PC-9 (cell line): ENCODE measurements around the gene IFNA4. TPM values are rescaled to one million over a fixed set of nuclear protein-coding genes. Genes with fewer than 3 reads are reported as not detected.
"Not testable (repeated sequence)": the region's sequence is repeated elsewhere in the genome, so short reads cannot be mapped to it uniquely, and the experiment has no call there.

Experiments
- BruUV-seq: library from RNA; stranded (reverse); fragments of 400-500 nt; replicated peaks from 2 replicates; lab custom pipeline; 2021; lab: Mats Ljungman, UMichigan
- CTCF ChIA-PET: fragments of 300-600 bp; sonication (Branson Sonifier 250); formaldehyde crosslinking; loops from one replicate; lab custom pipeline; 2022; ENCODE audit warnings: antibody characterized with exemption; lab: Charles Lee
- POLR2A ChIA-PET: fragments of 300-600 bp; sonication (Branson Sonifier 250); formaldehyde crosslinking; loops from one replicate; lab custom pipeline; 2022; ENCODE audit warnings: antibody characterized with exemption; ENCODE audit not compliant: unreplicated experiment; lab: Charles Lee
- DNase-seq, 2 experiments: peaks; one replicate each; pipeline versions ENCODE4 v3.0.0 to v3.0.0-alpha.2; 2015 to 2022; ENCODE audit warnings: mixed read lengths in 1 of 2
- H2AFZ ChIP-seq: fragments of 200-600 bp; sonication (generic); 2 replicates; pipeline ENCODE4 v1.8.1; 2017; ENCODE audit warnings: antibody characterized with exemption
- H3F3A ChIP-seq: fragments of 200-600 bp; sonication (generic); 2 replicates; pipeline ENCODE4 v1.8.1; 2017; ENCODE audit warnings: antibody characterized with exemption, mild to moderate bottlenecking, low read depth; ENCODE audit not compliant: insufficient read depth
- H3K27ac ChIP-seq: fragments of 200-600 bp; sonication (generic); 2 replicates; pipeline ENCODE4 v1.6.1; 2016; ENCODE audit warnings: mixed run types
- H3K27me3 ChIP-seq: fragments of 200-600 bp; sonication (generic); 2 replicates; pipeline ENCODE4 v1.6.1; 2016; ENCODE audit warnings: low read depth, mixed run types; ENCODE audit not compliant: insufficient read depth
- H3K36me3 ChIP-seq: fragments of 200-600 bp; sonication (generic); 2 replicates; pipeline ENCODE4 v1.6.1; 2016; ENCODE audit warnings: low read depth, mixed run types
- H3K4me1 ChIP-seq: fragments of 200-600 bp; sonication (generic); replicated peaks from 2 replicates; pipeline ENCODE4 v1.6.1; 2016; ENCODE audit warnings: mixed run types; ENCODE audit not compliant: insufficient read depth
- H3K4me2 ChIP-seq: fragments of 200-600 bp; sonication (generic); 2 replicates; pipeline ENCODE4 v1.6.1; 2017; ENCODE audit warnings: mixed run types
- H3K4me3 ChIP-seq: fragments of 200-600 bp; sonication (generic); 2 replicates; pipeline ENCODE4 v1.6.1; 2016; ENCODE audit warnings: mixed run types
- H3K79me2 ChIP-seq: fragments of 200-600 bp; sonication (generic); 2 replicates; pipeline ENCODE4 v1.6.1; 2017; ENCODE audit warnings: low read depth, mixed run types
- H3K9me2 ChIP-seq: fragments of 200-600 bp; sonication (generic); 2 replicates; pipeline ENCODE4 v1.8.1; 2017; ENCODE audit warnings: mild to moderate bottlenecking; ENCODE audit not compliant: insufficient read depth
- H3K9me3 ChIP-seq: fragments of 200-600 bp; sonication (generic); 2 replicates; pipeline ENCODE4 v1.8.1; 2016; ENCODE audit warnings: low read depth; ENCODE audit not compliant: insufficient read depth
- H4K20me1 ChIP-seq: fragments of 200-600 bp; sonication (generic); 2 replicates; pipeline ENCODE4 v1.8.1; 2017; ENCODE audit not compliant: insufficient read depth
- EZH2 ChIP-seq: fragments of 200-600 bp; sonication (generic); IDR thresholded peaks from 2 replicates; pipeline ENCODE4 v1.8.0; 2017; ENCODE audit warnings: antibody characterized with exemption, low read depth
- intact Hi-C: fragments of 100-400 bp; cut with micrococcal nuclease; formaldehyde crosslinking; loops from one replicate; pipeline ENCODE4 v1.10.0; 2022; ENCODE audit not compliant: unreplicated experiment
- total RNA-seq: library from RNA; stranded (reverse); gene quantifications from 2 replicates; pipeline ENCODE4 v1.2.3, GENCODE V29; 2021
- TF ChIP-seq, protein P1 (sequence below): fragments of 200-600 bp; sonication (generic); conservative IDR thresholded peaks from 2 replicates; pipeline ENCODE4 v1.6.1; 2017; ENCODE audit warnings: mixed run types, antibody characterized with exemption, mild to moderate bottlenecking, moderate library complexity

The IFNA4 gene
- total RNA-seq, 1 experiment from 2014 or later = not detected

DNA sequence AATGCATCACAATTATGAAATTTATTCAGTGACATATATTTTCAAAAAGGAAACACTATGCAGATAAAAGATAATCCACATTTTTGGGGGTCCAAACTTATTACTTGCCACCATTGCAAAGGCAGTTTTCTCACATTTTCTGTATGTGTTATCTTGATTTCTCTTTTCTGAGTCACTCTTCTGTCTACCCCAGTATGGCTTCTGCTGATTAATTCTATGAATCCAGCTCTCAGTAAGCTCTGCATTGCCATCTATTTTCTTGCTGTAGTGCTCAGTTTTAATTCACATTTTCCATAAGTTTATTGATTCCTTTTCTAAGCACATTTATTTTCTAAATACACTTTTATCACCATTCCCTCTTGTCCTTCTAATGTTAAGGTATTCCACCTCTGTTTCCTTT, 17.8 kb upstream of the IFNA4 start:
- H2AFZ ChIP-seq = no peak overlapping the region
- no peaks in the 10 kb centered on the region for H3K27me3 ChIP-seq
- BruUV-seq = no TSS peak
- ChIA-PET POLR2A (no interaction called here), CTCF (no interaction called here)
- H3K9me3 ChIP-seq = no peaks in the 10 kb centered on the region
- H3K4me1 ChIP-seq = no peaks in the 10 kb centered on the region
- H3K79me2 ChIP-seq = no peaks in the 10 kb centered on the region
- H4K20me1 ChIP-seq = no peaks in the 10 kb centered on the region
- H3K4me2 ChIP-seq = no peak overlapping the region
- intact Hi-C loops = no loop called here
- H3F3A ChIP-seq = no peaks in the 10 kb centered on the region
- H3K9me2 ChIP-seq = no peaks in the 10 kb centered on the region
- no peak overlapping the region for H3K4me3 ChIP-seq
- no peak for TF ChIP-seq EZH2
- TF ChIP-seq, protein P1, sequence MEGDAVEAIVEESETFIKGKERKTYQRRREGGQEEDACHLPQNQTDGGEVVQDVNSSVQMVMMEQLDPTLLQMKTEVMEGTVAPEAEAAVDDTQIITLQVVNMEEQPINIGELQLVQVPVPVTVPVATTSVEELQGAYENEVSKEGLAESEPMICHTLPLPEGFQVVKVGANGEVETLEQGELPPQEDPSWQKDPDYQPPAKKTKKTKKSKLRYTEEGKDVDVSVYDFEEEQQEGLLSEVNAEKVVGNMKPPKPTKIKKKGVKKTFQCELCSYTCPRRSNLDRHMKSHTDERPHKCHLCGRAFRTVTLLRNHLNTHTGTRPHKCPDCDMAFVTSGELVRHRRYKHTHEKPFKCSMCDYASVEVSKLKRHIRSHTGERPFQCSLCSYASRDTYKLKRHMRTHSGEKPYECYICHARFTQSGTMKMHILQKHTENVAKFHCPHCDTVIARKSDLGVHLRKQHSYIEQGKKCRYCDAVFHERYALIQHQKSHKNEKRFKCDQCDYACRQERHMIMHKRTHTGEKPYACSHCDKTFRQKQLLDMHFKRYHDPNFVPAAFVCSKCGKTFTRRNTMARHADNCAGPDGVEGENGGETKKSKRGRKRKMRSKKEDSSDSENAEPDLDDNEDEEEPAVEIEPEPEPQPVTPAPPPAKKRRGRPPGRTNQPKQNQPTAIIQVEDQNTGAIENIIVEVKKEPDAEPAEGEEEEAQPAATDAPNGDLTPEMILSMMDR = no peak
- no peak for DNase-seq
- no peaks in the 10 kb centered on the region for H3K36me3 ChIP-seq
- H3K27ac ChIP-seq = no peak overlapping the region

DNA sequence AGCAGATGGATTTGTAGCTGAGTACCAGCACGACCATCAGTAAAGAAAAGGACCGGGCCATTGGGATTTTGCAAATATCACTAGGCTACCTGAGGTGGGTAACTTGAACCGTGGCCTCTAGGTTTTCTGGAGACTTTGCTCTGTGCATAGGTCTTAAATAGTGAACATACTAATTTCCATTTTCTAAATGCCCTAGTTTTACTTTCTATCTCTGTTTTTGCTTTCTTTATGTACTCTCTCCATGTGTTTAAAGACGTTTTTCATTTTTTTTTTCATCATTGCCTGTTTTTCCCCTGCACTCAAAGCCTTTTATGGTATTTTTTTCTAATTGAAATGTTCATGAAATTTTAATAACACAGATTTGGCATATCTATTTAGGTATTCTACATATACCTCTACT, 14.7 kb upstream of the IFNA4 start, which contains the start of gene IFNA7:
TSS of gene IFNA7 (minus strand) at position 101 of the 400 bp plus-strand sequence. CDS start at position 61, 40 bp downstream.
- H3K4me3 ChIP-seq, H3K27ac ChIP-seq, H3K4me1 ChIP-seq, H4K20me1 ChIP-seq, BruUV-seq, H3K4me2 ChIP-seq, H3F3A ChIP-seq, POLR2A ChIA-PET, H3K27me3 ChIP-seq, DNase-seq, H3K79me2 ChIP-seq, CTCF ChIA-PET, H3K9me2 ChIP-seq, H2AFZ ChIP-seq, H3K9me3 ChIP-seq, H3K36me3 ChIP-seq, intact Hi-C loops: not testable (repeated sequence)

DNA sequence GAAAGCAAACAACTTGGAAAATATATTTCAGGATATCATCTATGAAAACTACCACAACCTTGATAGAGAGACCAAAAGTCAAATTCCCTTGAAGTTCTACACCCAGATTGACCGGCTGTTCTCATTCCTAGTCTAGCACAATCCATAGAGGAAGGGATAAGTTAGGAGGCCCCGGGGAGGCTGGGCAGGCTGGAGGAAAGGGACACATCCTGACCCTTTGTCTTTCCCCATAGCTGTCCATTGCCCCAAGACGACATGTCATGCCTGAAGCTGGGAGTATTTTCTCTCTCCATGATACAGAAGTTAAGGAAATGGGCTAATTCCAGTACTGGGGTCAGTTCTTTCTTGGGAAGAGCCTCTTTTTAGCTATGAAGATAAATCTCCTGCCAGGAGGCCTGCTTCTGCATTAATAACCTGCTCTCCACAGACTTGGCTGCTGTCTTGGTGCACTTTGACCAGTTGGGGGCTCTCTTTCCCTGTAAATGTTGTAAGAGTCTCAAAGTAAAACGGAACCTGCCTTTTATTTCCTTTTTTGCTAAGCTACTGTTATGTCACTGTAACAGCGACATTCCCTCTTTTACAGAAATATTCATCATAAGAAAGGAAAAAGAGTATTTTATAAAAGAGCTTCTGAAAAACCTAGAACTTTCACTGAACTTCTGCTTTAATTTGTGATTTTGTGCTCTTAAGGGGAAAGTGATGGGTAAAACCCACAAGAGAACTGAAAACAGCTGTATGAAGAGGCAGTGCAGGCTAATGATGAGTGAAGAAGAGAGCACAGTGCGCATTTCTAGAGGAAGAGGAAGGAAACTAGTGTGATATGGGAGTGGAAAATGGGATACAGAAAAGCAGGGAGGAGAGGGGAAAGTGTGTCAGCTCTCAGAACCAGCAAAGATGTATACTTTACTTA, 7.7 kb upstream of the IFNA4 start:
- H3K36me3 ChIP-seq, H3K27me3 ChIP-seq, CTCF ChIA-PET, H3F3A ChIP-seq, H3K9me3 ChIP-seq, H3K4me3 ChIP-seq, H3K4me1 ChIP-seq, H3K27ac ChIP-seq, H3K4me2 ChIP-seq, H3K9me2 ChIP-seq, intact Hi-C loops, BruUV-seq, H2AFZ ChIP-seq, H3K79me2 ChIP-seq, H4K20me1 ChIP-seq: not testable (repeated sequence)
- POLR2A ChIA-PET = interaction anchor here (0.5 to 0.6 kb wide), 2 partner anchors 54 to 131 kb away, joined by 4 to 5 read pairs; no protein-coding TSS in a partner anchor
- peak in 1 of 2 experiments; percentile 34 for DNase-seq
- TF ChIP-seq, protein P1 = peak; percentile 56
